M059J (cell line): ENCODE results near the gene TMEM245. TPM values are rescaled to one million over a fixed set of nuclear protein-coding genes. Genes with fewer than 3 reads are reported as not detected.

Experiments used
- DNase-seq: peaks from one replicate; pipeline ENCODE4 v3.0.0-alpha.2; 2012; ENCODE audit warnings: low read depth
- total RNA-seq: library from RNA; depleted of rRNA; stranded (reverse); fragments of >200 nt; shearing (Covaris generic); gene quantifications from 2 replicates; pipeline ENCODE4 v1.2.3, GENCODE V29; 2014; rRNA removed

TMEM245 gene
- 44.0 and 56.8 TPM in 2 replicates for total RNA-seq

DNA sequence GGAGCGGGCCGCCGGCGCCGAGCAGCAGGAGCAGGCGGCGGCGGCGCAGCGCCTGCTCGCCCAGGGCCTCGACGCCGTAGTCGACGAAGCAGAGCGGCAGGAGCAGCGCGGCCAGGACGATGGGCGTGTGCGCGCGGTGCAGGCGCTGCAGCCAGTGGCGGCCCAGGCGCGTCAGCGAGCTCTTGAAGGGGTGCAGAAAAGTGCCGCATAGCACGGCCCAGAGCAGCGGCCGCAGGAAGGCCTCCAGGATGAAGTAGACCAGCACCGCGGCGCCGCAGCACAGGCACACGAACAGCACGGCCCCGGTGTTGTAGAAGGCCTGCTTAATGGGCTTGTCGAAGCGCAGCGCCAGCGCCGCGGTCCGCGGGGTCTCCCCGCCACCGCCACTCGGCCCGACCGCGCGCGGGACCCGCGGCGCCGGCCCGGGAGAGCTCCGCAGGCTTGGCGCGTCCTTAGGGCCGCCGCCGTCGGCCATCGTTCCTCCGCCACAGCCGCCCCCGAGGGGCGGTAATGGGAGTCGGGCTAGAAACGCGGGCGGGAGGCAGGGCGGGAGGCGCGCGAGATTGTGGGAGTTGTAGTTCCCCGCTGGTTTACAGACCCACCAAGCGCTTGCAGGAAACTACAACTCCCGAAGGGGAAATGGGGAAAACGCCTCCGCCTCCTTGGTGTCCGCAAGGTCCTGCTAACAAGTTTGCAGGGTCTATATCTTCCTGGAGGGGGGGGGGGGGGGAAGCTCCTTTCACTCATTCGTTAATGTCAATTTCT lies at the start of gene TMEM245:
TSS of gene TMEM245 (minus strand) at position 509 of the 765 bp plus-strand sequence. CDS start at position 475, 34 bp downstream.
- peak; percentile 100 for DNase-seq

DNA sequence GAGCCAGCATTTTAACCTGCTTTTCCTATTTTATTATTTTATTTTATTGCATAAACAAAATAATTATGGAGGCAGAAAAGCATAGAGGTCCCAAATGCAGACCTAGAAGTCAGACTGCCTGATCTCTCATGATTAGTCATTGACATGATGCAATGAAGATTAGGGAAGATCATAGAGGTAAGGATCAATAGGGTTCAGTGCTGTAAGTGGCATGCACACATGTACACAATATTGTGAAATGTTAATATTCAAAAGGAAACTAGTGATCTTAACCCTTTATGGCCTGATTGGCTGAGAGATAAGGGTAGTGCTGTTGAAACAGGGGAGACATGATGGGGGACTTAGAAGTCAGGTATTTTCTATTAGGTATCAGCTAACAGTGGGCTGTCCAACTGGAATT lies 48.4 kb upstream of the TMEM245 start:
- DNase-seq: no peak

DNA sequence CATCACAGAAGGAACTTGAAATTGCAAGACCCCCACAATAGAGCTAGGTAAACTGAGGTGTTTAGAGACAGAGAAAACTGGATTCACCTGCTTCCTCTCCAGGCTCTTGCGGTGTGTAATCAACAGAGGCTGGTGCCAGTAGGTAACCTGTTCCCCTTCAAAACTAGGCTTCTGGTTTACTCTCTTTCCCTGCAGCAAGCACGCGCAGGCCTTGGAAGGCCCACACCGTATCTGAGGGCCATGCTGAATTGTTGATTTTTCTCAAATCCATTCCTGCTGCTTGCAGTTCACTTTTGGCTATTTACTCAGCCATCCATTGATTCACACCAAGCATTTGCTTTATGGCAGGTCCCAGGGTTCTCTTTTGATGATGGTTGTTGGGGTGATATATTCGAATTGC lies 48.0 kb upstream of the TMEM245 start:
- no peak for DNase-seq

DNA sequence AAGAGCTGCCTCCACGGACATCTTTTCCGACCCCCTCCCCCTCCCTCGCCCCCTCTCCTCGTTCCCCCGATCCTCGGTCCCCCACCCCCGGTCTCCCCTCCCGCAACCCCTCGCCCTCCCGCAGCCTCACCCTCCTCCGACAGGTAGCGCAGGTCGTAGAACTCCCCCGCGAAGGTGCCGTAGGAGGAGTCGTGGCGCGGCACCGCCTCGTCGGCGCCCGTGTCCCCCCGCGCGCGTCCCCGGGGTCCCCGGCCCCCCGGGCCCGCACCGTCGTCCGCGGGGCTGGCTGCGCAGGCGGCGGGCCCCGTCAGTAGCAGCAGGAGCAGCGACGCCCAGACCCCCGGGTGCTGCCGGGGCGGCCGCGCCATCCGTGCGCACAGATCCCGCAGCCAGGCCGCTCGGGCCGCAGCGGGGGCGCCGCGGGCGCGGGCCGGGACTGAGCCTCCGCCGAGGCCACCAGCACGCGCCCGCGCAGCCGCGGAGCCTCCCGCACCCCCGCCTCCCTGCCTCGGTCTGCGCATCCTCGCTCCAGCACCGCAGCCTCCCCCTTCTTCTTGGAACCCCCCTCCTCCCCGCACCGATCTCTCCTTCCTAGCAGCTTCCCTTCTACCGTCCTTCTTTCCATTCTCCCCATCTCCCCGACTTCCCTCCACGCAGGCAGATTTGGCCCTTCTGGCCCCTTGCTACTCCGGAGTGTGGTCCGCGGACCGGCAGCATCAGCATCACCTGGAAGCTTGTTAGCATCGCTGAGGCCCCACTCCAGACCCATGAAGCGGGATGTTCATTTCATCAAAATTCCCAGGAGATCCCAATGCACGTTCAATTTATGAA lies 47.2 kb upstream of the TMEM245 start, which contains the start of gene FRRS1L:
TSS of gene FRRS1L (minus strand) at position 479 of the 831 bp plus-strand sequence. CDS start at position 368, 111 bp downstream.
- no peak for DNase-seq

DNA sequence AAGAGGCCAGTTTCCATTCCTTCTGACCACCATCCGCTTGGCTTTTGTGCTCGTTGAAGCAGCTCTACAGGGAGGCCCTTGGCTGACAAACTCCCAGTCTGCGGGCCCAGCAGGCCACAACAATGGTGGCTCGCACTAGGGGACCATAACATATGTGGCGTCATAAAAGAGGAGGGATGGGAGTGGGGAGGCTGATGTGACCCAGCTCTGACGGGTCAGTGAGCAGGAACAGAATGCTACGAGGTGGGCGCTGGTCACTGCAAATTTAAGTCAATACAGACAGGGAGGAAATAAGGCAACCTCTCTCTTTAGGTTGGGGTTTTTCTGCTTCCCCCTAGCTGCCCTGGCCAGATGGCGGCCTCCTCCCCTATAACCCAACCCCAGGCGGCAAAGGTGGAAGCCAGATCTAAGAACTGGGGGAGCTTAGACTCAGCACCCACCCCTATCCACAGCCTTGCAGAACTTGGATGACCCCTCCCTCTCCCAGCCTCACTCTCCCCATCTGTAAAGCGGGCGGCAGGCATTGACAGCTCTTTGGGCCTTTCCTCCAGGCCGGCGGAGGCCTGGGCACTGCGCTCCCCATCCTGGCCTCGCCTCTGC lies 46.5 kb upstream of the TMEM245 start:
- no peak for DNase-seq

DNA sequence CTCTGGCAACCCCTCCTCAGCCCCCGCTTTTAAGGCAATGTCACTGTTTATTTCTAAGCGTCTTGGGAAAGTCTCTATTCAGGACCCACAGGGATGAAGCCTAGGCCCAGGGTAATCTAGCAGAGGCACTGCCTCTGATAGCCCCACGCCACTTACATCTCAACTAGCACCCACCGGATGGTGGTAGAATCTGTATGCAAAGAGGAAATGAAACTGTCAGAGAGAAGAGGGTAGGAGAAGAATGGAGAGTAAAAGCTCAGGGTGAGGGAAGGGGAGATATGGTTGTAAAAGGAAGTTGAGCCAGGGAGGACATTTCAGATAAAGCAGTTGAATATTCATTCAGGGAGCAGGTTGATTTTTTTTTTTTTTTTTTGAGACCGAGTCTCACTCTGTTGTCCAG lies 44.3 kb upstream of the TMEM245 start:
- DNase-seq: no peak

DNA sequence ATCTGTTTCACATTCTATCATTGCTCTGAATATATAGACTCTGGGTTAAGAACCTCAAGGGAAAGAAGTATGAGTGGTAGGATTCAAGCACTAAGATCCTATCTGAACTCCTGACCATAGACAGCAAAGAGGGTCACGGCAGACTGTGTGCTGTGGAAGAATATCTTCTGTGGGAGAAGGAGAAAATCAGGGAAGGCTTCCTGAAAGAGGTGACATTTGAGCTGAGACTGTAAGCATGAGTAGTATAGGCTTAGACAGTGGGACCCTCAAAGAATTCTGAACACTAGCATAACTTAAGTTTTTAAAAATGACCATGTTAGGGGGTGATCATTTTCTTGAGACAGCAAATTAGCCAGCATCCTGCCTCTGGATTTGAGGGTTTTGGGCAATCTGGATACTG lies 43.4 kb upstream of the TMEM245 start:
- DNase-seq: no peak

DNA sequence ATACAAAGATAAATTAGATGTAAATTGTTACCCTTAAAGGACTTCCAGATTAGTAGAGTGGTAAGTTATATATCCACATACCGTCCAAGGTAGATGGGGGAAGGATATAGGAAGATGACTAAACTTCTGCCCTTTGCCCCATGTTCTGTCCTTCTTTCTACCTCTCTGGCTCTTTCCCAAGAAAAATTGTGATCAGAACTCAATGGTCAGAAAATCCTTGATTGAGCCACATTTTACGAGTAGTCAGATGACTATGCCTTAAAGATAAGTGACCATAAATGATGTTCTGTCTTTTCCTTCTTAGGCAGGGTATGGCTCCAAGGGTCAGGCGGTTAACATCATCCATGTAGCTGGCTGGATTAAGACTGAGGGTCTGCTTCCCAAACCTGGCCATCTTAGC lies 42.9 kb upstream of the TMEM245 start:
- DNase-seq: no peak

DNA sequence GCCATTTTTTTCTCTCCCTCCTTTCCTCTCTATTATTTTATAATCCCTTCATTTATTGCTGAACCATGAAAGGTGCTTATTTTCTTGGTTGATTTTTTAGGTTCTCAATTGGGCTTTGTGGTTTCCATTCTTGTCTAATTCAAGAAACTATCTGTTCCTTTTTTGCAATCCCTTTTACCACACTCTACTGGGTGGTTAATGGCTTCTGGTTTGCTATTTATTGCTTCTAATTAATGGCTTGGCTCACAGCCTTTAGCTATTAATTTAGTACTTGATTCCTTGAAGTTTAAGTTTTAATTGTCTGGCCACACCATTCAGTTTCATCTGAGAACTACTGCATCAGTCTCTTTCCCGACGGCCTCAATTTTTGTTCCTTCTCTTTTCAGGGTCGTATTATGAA lies 41.7 kb upstream of the TMEM245 start:
- DNase-seq: no peak

DNA sequence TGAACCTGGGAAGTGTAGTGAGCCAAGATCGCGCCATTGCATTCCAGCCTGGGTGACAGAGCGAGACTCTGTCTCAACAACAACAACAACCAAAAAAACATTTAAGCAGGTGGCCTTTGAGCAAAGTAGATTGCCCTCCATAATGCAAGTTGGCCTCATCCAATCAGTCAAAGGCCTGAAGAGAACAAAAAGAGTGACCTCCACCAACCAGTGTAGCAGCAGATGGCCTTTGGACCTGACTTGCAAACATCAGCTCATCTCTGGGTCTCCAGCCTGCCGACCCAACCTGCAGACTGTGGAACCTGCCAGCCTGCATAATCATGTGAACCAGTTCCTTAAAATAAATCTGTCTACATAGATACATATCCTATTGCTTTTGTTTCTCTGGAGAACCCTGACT lies 39.8 kb upstream of the TMEM245 start:
- no peak for DNase-seq

DNA sequence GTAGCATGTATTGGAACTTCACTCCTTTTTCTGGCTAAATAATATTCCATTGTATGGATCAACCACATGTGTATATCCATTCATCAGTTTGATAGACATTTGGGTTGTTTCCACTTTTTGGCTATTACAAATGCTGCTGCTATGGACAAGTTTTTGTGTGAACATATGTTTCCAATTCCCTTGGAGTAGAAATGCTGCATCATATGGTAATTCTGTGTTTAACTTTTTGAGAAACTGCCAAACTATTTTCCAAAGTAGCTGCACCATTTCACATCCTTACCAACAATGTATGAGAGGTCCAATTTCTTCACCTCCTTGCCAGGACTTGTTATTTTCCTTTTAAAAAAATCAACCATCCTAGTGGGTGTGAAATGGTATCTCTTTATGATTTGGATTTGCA lies 38.9 kb upstream of the TMEM245 start:
- no peak for DNase-seq

DNA sequence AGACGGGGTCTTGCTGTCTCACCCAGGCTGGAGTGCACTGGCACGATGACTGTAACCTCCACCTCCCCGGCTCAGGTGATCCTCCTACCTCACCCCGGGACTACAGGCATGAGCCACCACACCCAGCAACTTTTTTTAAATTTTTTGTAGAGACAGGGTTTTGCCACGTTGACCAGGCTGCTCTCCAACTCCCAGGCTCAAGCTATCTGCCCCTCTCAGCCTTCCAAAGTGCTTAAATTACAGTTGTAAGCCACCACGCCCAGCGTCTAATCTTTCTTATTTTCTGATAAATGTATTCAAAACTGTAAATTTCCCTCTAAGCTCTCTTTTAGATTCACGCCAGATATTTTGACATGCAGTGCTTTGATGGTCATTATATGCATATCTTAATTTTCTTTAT lies 37.0 kb upstream of the TMEM245 start:
- no peak for DNase-seq

DNA sequence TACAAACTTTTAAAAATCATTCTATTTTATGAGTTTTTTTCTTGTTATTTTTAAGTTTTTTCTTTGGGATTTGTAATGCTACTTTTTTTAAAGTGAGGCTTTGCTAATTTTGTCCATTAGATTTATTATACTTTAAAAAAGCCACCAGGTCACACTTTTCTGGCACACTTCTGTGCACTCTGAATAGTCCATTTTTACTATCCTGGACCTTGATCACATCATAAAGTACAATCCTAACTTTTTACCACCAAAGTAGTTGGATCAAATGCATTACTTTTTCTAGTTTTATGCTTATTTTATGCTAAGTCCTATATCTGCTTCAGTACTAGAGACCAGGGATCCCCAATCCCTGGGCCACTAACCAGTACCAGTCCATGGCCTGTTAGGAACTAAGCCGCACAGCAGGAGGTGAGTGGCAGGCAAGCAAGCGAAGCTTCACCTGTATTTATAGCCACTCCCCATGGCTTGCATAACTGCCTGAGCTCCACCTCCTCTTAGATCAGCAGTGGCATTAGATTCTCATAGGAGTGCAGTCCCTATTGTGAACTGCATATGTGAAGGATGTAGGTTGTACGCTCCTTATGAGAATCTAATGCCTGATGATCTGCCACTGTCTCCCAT lies 31.3 kb upstream of the TMEM245 start:
- no peak for DNase-seq

DNA sequence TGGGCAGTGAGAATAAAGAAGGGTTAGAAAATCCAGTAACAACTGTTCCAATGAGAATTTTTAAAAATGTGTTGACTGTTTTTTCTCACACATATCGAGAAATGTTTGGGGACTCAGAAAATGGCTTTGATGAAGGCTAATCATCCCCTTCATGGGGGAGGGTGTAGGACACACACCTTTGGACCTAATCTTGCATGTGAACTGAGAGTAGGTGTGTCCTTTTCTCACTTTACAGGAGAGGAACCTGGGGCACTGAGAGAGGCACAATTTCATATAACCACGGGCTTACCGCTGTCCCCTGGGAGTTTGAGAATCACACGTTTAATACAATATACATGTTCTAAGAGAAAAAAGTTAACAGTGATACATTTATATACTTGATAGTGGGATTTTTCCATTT lies 30.0 kb upstream of the TMEM245 start:
- DNase-seq: no peak

DNA sequence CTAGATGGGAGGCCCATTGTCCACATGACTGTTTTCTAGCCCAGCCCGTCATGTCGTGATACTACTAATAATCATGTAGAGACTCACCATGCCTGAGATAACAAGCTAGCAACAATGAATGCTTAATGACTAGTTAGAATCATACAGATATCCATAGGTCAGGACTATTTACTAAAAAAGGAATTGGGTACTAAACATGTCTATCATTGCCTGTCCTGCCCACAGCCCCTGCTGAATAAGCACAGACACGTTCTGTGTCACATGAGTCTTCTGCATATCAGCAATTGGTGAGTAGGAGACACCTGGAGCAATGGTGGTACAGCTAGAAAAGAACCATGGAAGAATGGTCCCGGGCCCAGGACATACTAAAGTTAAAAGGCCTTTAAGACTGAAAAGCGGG lies 29.3 kb upstream of the TMEM245 start:
- DNase-seq: no peak

DNA sequence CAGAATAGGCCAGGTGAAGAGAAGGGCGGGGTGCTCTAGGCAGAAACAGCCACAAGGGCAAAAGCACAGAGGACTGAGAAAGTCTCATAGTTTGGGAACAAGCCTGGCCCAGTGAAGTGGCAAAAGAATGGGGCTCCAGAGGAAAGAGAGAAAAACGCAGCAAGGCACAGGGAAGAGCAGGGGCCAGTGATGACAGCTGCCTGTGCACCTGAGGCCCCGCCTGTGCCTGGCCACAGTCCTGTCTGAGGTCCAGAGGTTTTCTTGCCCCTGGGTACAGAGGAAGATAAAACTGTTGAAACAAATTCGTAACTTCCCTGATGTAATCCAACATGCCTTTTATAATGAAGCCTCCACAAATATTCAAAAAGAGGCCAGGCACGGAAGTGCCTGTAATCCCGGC lies 25.3 kb upstream of the TMEM245 start:
- no peak for DNase-seq

DNA sequence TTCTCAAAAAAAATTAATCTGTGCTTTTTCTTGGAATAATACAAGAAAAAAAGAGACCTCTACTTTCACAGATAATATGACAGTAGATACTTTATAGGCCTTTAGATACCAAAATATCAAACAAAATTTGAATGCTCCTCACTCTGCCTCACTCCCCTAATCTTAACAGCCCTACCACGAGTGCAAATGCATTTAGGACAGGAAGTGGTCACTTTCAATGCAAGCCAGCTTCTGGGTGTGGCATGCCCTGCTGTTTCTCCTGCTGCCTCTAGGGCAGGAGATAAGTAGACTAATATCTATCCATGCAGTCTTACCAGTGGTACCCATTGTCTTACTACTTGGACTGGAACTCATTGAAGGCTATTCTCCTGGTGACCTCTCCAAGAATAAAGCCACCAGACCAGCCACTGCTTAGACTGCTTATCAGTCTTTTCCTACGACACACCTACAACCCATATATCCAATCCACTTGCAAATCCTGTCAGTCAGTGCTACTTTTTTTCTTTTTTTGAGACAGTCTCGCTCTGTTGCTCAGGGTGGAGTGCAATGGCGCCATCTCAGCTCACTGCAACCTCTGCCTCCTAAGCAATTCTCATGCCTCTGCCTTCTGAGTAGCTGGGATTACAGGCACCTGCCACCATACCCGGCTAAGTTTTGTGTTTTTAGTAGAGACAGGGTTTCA lies 24.3 kb upstream of the TMEM245 start:
- peak; percentile 70 for DNase-seq

DNA sequence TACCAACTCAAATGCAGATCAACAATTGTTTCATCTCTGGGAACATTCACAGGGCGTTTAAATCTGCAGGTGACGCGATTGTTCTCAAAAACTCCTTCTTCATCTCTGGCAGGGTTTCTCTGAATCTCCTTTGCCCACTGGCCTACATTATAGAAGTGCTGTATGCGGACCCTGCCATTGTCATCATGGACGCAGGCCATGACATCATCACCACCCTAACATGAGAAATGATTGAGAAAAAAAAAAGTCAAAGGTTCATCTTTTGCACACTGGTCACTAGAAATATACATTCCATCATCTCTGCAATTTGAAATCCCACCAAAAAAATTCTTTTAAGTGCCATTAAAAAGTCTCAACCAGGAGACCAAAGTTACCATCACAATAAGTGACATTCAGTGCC lies 21.6 kb upstream of the TMEM245 start:
- DNase-seq: no peak

DNA sequence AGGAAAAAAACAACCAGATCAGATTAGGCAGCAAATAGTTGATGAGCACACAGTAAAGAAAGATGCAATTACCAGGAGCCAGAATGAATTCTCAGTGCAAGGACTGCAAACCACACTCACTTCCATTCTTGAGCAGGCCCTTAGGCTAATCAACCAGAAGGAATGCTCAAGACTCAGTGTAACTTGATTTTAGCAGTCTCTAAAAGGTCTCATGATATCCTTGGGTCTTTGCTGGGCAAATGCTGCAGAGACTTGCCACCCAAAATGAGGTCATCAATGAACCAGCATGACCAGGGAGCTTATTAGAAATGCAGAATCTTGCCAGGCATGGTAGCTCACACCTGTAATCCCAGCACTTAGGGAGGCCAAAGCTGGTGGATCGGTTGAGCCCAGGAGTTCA lies 20.1 kb upstream of the TMEM245 start:
- DNase-seq: peak; percentile 32

DNA sequence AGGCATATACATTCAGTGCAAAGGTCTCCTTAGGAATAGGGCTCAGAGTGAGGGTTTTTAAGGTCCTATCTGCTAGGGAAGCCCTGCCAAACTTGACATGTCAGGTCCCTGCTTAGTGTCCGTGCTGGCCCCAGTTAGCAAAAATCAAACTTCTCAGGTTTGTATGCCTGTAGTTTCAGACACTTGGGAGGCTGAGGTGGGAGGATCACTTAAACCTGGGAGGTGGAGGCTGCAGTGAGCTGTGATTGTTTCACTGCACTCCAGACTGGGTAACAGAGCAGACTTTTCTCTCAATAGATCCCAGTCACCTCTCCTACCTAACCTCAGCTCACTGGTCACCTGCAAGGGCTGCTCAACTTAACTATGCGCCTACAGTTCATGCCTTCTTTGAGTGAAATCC lies 18.7 kb upstream of the TMEM245 start:
- DNase-seq: no peak

DNA sequence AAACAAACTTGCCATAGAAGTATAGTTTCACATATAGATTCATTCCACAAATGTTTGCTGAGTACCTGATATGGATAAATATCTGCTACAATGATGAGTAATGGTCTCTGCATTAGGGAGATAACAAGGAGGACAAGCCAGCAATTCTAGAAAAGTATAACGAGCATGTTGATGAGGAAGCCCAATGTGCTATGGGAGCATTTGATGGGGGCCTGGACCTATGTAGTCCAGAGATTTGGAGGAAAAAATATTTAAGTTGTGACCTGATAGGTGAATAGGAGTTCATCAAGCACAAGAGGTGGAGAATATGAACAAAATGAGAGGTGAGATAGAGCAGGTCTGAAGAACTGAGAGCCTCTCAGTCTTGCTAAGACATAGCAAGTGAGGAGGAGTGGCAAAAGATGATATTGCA lies 14.4 kb upstream of the TMEM245 start:
- no peak for DNase-seq

DNA sequence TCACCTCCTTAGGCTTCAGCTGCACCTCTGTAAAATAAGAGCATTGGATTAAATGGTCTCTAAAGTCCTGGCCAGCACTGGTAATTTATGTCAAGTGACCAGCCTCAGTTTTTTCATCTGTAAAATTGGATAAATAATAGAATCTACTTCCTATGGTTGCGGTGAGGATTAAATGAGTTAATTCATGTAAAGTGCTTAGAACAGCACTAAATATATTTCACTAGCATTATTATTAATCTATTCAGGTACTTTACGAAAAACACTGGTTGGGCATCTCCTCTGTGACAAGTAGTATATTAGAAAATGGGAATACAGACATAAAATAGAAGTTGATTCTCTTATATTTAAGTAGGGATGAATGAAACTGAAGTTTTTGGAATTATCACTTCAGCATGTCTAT lies 13.8 kb upstream of the TMEM245 start:
- DNase-seq: no peak
